ENCODE measurements around the gene MNX1.

Gene MNX1

GRCh38 chr7:156993021-156993924, 17.2 kb downstream of the MNX1 start:
- H3K27me3 Mint-ChIP-seq: peaks cover 62% of the 10 kb centered on the region
- H3K36me3 Mint-ChIP-seq (ENCODE audit: low read depth): no peaks in the 10 kb centered on the region
- no peaks in the 10 kb centered on the region for H3K4me1 Mint-ChIP-seq (ENCODE audit: low read depth)
- H3K9me3 Mint-ChIP-seq: no peaks in the 10 kb centered on the region
- no peak overlapping the region for H3K27ac Mint-ChIP-seq
- intact Hi-C loops (cut with micrococcal nuclease): no loop called here
- no peak overlapping the region for H3K4me3 Mint-ChIP-seq

- intact Hi-C loops (cut with micrococcal nuclease): no loop called here
- no peaks in the 10 kb centered on the region for H3K36me3 Mint-ChIP-seq (ENCODE audit: low read depth)
- no peak overlapping the region for H3K4me3 Mint-ChIP-seq
- peaks cover 33% of the 10 kb centered on the region for H3K27me3 Mint-ChIP-seq
- H3K4me1 Mint-ChIP-seq (ENCODE audit: low read depth): no peaks in the 10 kb centered on the region
- no peak overlapping the region for H3K27ac Mint-ChIP-seq
- no peaks in the 10 kb centered on the region for H3K9me3 Mint-ChIP-seq
These were observed 20.5 kb downstream of the MNX1 start for GRCh38 chr7:156989766-156990535.

GRCh38 chr7:156988343-156989185, 21.9 kb downstream of the MNX1 start:
- H3K36me3 Mint-ChIP-seq (ENCODE audit: low read depth): no peaks in the 10 kb centered on the region
- no peak overlapping the region for H3K27ac Mint-ChIP-seq
- H3K4me3 Mint-ChIP-seq: no peak overlapping the region
- intact Hi-C loops (cut with micrococcal nuclease): no loop called here
- no peaks in the 10 kb centered on the region for H3K9me3 Mint-ChIP-seq
- H3K4me1 Mint-ChIP-seq (ENCODE audit: low read depth): no peaks in the 10 kb centered on the region
- H3K27me3 Mint-ChIP-seq: peaks cover 19% of the 10 kb centered on the region

DNA sequence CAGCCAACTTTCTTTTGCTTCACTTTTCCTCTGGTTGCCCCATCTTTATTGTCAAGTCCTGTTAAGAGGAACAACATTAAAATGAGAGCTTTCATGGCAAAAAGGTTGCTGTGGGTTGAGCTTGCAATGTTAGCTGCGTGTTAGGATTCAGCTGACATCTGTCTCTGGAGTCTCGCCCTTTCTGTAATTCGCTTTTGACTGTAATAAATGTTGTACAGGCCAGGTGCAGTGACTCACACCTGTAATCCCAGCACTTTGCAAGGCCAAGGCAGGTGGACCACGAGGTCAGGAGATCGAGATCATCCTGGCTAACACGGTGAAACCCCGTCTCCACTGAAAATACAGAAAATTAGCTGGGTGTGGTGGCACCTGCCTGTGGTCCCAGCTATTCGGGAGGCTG, 24.1 kb downstream of the MNX1 start:
- intact Hi-C loops (cut with micrococcal nuclease): no loop called here
- Mint-ChIP-seq H3K27ac (no peak overlapping the region), H3K4me3 (no peak overlapping the region), H3K9me3 (no peaks in the 10 kb centered on the region), H3K36me3 (ENCODE audit: low read depth) (peaks cover 5% of the 10 kb centered on the region), H3K4me1 (ENCODE audit: low read depth) (no peaks in the 10 kb centered on the region), H3K27me3 (peaks cover 6% of the 10 kb centered on the region)

DNA sequence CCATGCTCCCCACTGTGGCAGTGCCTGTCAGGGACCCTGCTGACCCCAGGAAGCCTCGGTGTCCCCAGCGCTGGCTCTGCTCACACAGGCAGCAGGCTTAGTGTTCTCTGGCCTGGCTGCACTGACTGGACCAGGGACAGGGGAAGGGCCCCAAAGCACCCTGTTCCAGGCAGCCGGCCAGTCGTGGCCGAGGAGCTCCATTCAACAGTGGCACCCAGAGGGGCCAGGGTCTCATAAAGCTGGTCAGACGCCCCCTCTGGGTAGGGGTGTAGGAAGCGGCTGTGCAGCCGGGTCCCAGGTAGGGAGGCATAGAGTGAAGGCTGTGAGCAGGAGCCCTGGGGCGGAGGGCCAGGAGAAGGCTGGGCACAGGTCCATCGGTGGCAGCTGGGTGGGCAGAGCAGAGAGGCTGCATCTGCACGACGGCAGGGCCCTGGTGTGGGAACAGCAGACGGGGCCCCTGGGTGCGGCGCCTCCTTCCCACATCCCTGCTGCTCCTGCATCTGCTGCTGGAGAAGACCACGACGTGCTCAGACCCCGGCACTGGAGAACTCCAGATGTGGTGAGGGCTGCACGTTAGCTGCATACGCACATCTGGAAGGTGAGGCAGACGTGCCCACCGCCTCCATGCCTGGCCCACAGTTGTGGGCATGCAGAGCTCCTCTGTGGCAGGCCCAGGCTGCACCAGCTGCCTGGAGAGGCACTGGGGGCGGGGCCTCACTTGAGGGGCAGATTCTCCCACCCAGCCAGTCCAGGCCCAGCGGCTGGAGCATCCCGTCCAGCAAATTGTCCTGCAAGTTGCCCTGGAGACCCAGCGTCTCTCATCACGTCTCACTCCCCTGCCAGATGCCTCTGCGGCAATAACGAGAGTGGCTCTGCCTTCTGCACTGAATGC, 25.1 kb downstream of the MNX1 start:
- H3K4me3 Mint-ChIP-seq: no peak overlapping the region
- H3K9me3 Mint-ChIP-seq: no peaks in the 10 kb centered on the region
- peaks cover 2% of the 10 kb centered on the region for H3K27me3 Mint-ChIP-seq
- no peaks in the 10 kb centered on the region for H3K4me1 Mint-ChIP-seq (ENCODE audit: low read depth)
- peaks cover 13% of the 10 kb centered on the region for H3K36me3 Mint-ChIP-seq (ENCODE audit: low read depth)
- no peak overlapping the region for H3K27ac Mint-ChIP-seq
- intact Hi-C loops (cut with micrococcal nuclease): no loop called here

DNA sequence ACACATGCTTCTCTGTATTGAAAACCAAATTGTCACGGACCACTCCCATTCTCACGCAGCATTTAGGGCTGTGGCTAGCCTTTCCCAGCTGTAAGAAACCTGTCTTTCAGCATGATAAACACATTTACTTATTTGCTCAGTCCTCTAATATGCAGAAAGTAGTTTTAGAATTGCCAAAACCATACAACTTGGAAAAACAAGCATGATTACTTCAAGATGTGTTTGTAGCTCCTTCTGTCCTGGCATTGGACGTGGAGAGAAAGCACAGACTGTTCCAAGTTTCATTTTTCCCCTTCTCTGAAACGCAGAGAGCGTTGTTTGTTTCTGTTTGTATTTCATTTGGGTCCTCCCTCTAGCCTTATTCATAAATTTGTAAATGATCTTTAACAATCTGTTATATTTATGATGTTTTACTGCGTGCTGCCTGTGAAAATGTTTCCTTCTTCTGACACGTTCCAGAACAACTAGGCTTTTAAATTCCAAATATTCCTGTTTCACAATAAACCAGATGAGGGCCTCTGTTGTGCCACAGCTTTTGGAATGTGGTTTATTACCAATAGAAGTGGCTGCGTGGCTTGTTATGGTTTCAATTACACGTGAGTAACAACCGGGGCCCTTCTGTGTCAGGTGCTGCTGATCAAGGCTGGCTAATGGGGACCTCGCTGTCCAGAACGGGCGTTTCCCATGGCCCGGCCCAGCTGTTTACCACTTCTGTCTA, 26.1 kb downstream of the MNX1 start:
- Mint-ChIP-seq H3K9me3 (peaks cover 9% of the 10 kb centered on the region), H3K27ac (no peak overlapping the region), H3K36me3 (ENCODE audit: low read depth) (peaks cover 20% of the 10 kb centered on the region), H3K27me3 (peaks cover 2% of the 10 kb centered on the region), H3K4me1 (ENCODE audit: low read depth) (no peaks in the 10 kb centered on the region), H3K4me3 (no peak overlapping the region)
- intact Hi-C loops (cut with micrococcal nuclease): no loop called here

GRCh38 chr7:156979711-156980110, 30.8 kb downstream of the MNX1 start:
- no peaks in the 10 kb centered on the region for H3K4me1 Mint-ChIP-seq (ENCODE audit: low read depth)
- intact Hi-C loops (cut with micrococcal nuclease): no loop called here
- H3K4me3 Mint-ChIP-seq: no peak overlapping the region
- H3K27ac Mint-ChIP-seq: no peak overlapping the region
- peaks cover 67% of the 10 kb centered on the region for H3K36me3 Mint-ChIP-seq (ENCODE audit: low read depth)
- H3K27me3 Mint-ChIP-seq: no peaks in the 10 kb centered on the region
- peaks cover 30% of the 10 kb centered on the region for H3K9me3 Mint-ChIP-seq

DNA sequence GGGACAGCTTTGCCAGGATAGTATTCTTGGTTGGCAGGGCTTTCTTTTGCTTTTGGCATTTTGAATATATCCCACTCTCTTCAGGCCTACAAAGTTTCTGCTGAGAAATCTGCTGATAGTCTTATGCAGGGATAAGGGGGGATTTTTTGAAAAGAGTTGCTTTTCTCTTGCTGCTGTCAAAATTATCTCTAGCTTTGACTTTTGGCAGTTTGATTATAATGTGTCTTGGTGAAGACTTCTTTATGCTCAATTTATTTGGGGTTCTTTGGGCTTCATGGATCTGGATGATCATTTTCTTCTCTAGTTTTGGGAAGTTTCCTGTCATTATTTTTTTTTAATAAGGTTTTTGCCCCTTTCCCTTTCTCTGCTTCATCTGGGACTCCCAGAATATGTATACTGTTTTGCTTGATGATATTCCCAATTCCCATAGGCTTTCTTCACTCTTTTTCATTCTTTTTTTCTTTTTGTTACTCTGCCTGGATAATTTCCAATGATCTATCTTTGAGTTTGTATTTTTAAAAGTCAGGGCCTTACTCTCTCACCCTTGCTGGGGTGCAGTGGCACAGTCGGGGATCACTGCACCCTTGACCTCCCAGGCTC, 31.4 kb downstream of the MNX1 start:
- Mint-ChIP-seq H3K27ac (no peak overlapping the region), H3K4me1 (ENCODE audit: low read depth) (no peaks in the 10 kb centered on the region), H3K9me3 (peaks cover 30% of the 10 kb centered on the region), H3K4me3 (no peak overlapping the region), H3K36me3 (ENCODE audit: low read depth) (peaks cover 71% of the 10 kb centered on the region), H3K27me3 (no peaks in the 10 kb centered on the region)
- intact Hi-C loops (cut with micrococcal nuclease): no loop called here

DNA sequence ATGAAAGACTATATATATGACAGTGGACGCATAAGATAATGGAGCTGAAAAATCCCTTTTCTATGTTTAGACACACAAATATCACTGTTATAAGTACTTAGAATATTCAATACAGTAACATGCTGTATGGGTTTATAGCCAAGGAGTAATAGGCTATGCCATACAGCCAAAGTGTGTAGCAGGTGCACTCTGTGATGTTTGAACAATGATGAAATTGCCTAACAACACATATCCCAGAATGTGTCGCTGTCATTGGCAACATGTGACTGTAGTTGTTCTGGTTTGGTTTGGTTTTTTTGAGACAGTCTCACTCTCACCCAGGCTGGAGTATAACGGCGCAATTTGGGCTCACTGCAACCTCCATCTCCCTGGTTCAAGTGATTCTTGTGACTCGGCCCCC, 34.8 kb downstream of the MNX1 start:
- Mint-ChIP-seq H3K27me3 (no peaks in the 10 kb centered on the region), H3K27ac (no peak overlapping the region), H3K9me3 (peaks cover 30% of the 10 kb centered on the region), H3K4me1 (ENCODE audit: low read depth) (no peaks in the 10 kb centered on the region), H3K36me3 (ENCODE audit: low read depth) (peaks cover 85% of the 10 kb centered on the region), H3K4me3 (no peak overlapping the region)
- intact Hi-C loops (cut with micrococcal nuclease): no loop called here

DNA sequence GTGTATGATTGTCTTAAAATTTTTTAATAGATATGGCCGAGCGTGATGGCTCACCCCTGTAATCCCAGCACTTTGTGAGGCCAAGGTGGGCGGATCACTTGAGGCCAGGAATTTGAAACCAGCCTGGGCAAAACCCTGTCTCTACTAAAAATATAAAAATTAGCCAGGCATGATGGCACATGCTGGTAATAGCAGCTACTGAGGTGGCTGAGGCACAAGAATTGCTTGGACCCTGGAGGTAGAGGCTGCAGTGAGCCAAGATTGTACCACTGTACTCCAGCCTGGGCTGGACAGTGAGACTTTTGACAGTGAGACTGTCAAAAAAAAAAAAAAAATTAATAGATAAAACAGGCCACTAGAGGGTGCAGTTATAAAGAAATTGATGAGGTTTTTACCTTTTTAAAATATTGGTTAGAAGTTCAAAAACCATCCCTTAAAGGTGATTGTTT, 40.5 kb downstream of the MNX1 start:
- H3K4me3 Mint-ChIP-seq: no peak overlapping the region
- H3K36me3 Mint-ChIP-seq (ENCODE audit: low read depth): peaks cover 86% of the 10 kb centered on the region
- H3K9me3 Mint-ChIP-seq: no peaks in the 10 kb centered on the region
- no peaks in the 10 kb centered on the region for H3K4me1 Mint-ChIP-seq (ENCODE audit: low read depth)
- intact Hi-C loops (cut with micrococcal nuclease): no loop called here
- no peak overlapping the region for H3K27ac Mint-ChIP-seq
- H3K27me3 Mint-ChIP-seq: no peaks in the 10 kb centered on the region

GRCh38 chr7:156968183-156968582, 42.3 kb downstream of the MNX1 start:
- Mint-ChIP-seq H3K4me3 (no peak overlapping the region), H3K36me3 (ENCODE audit: low read depth) (peaks cover 86% of the 10 kb centered on the region), H3K27ac (no peak overlapping the region), H3K27me3 (no peaks in the 10 kb centered on the region), H3K4me1 (ENCODE audit: low read depth) (no peaks in the 10 kb centered on the region), H3K9me3 (no peaks in the 10 kb centered on the region)
- intact Hi-C loops (cut with micrococcal nuclease): no loop called here

- H3K27ac Mint-ChIP-seq: no peak overlapping the region
- no peaks in the 10 kb centered on the region for H3K9me3 Mint-ChIP-seq
- H3K4me3 Mint-ChIP-seq: no peak overlapping the region
- H3K4me1 Mint-ChIP-seq (ENCODE audit: low read depth): no peaks in the 10 kb centered on the region
- no peaks in the 10 kb centered on the region for H3K27me3 Mint-ChIP-seq
- peaks cover 94% of the 10 kb centered on the region for H3K36me3 Mint-ChIP-seq (ENCODE audit: low read depth)
- intact Hi-C loops (cut with micrococcal nuclease): no loop called here
These were observed 44.1 kb downstream of the MNX1 start for GRCh38 chr7:156966387-156966786.
